Endothelial cell of umbilical vein (primary cell): ENCODE data around the gene SMAD3. TPM values are rescaled to one million over a fixed set of nuclear protein-coding genes. Genes with fewer than 3 reads are reported as not detected.

Experiments
- BruUV-seq: library from RNA; stranded (reverse); fragments of 400-500 nt; replicated peaks from 2 replicates; lab custom pipeline; 2021; lab: Mats Ljungman, UMichigan
- CTCF ChIA-PET: fragments of 300-600, 350-600 bp; sonication (Branson Sonifier 250); formaldehyde crosslinking; loops from one replicate; lab custom pipeline; 2021; ENCODE audit warnings: antibody characterized with exemption, inconsistent platforms; lab: Charles Lee
- POLR2A ChIA-PET: fragments of 300-600, 350-600 bp; sonication (Branson Sonifier 250); formaldehyde crosslinking; loops from one replicate; lab custom pipeline; 2021; ENCODE audit warnings: antibody characterized with exemption, inconsistent platforms; lab: Charles Lee
- DNase-seq: peaks from one replicate; pipeline ENCODE4 v3.0.0-alpha.2; 2011; ENCODE audit warnings: low read depth, low spot score
- FAIRE-seq: peaks from 2 replicates; lab custom pipeline; 2011; peaks lifted over from hg19 to GRCh38; lab: Jason Lieb, UNC
- H2AFZ ChIP-seq: 2 replicates; pipeline ENCODE4 v1.6.0; 2012; ENCODE audit warnings: low read depth, low read length, control low read depth, inconsistent platforms
- H3K27ac ChIP-seq: 2 replicates; pipeline ENCODE4 v1.5.1; 2011; ENCODE audit warnings: low read depth, mild to moderate bottlenecking, control low read depth, low read length, moderate library complexity; ENCODE audit not compliant: insufficient read depth
- H3K27me3 ChIP-seq, 2 experiments: 2 replicates each; pipeline versions ENCODE4 v1.6.0 to v1.6.1; 2011; ENCODE audit warnings: low read length in 2 of 2, mixed read lengths in 1 of 2; ENCODE audit not compliant: control insufficient read depth in 2 of 2, insufficient read depth in 2 of 2
- H3K36me3 ChIP-seq, 2 experiments: 2 replicates in 1 of 2; 3 replicates in 1 of 2; pipeline ENCODE4 v1.5.1; 2011; ENCODE audit warnings: low read length in 2 of 2, mild to moderate bottlenecking in 1 of 2, moderate library complexity in 1 of 2; ENCODE audit not compliant: control insufficient read depth in 2 of 2, insufficient read depth in 2 of 2; ENCODE audit errors: extremely low read depth in 1 of 2
- H3K4me1 ChIP-seq: 3 replicates; pipeline ENCODE4 v1.5.1; 2011; ENCODE audit warnings: mild to moderate bottlenecking, low read length; ENCODE audit not compliant: control insufficient read depth, insufficient read depth; ENCODE audit errors: extremely low read depth
- H3K4me2 ChIP-seq: 2 replicates; pipeline ENCODE4 v1.6.1; 2011; ENCODE audit warnings: low read length, control low read depth, mixed read lengths; ENCODE audit not compliant: insufficient read depth
- H3K4me3 ChIP-seq, 3 experiments: fragments of 200-600 bp in 1 of 3; sonication (generic), shearing (Covaris generic) in 1 of 3; replicated peaks in 1 of 3; 2 replicates each; pipeline ENCODE4 v1.5.1; 2011 to 2016; ENCODE audit warnings: control low read depth in 3 of 3, low read length in 3 of 3, mild to moderate bottlenecking in 2 of 3, inconsistent platforms in 1 of 3, low read depth in 1 of 3, moderate library complexity in 1 of 3; ENCODE audit not compliant: insufficient read depth in 1 of 3
- H3K79me2 ChIP-seq: 2 replicates; pipeline ENCODE4 v1.6.0; 2012; ENCODE audit warnings: low read length, inconsistent platforms; ENCODE audit not compliant: control insufficient read depth, insufficient read depth
- H3K9ac ChIP-seq: replicated peaks from 2 replicates; pipeline ENCODE3; 2011; ENCODE audit warnings: low read length, control low read depth; ENCODE audit not compliant: insufficient read depth; ENCODE audit errors: extremely low read depth
- H3K9me1 ChIP-seq: replicated peaks from 3 replicates; pipeline ENCODE4 v1.6.0; 2011; ENCODE audit warnings: mild to moderate bottlenecking, low read length; ENCODE audit not compliant: control insufficient read depth, insufficient read depth; ENCODE audit errors: extremely low read depth
- H3K9me3 ChIP-seq: replicated peaks from 2 replicates; pipeline ENCODE4 v1.5.1; 2012; ENCODE audit warnings: low read length, inconsistent platforms; ENCODE audit not compliant: control insufficient read depth, insufficient read depth
- H4K20me1 ChIP-seq: replicated peaks from 2 replicates; pipeline ENCODE3; 2011; ENCODE audit warnings: mild to moderate bottlenecking, low read length; ENCODE audit not compliant: control insufficient read depth, insufficient read depth; ENCODE audit errors: extremely low read depth
- EZH2 ChIP-seq: IDR thresholded peaks from 2 replicates; pipeline ENCODE4 v1.6.1; 2012; ENCODE audit warnings: borderline replicate concordance, low read depth, mild to moderate bottlenecking, moderate library complexity, low read length, inconsistent platforms; ENCODE audit not compliant: severe bottlenecking
- FOS ChIP-seq: IDR thresholded peaks from 2 replicates; pipeline ENCODE4 v1.6.1; 2011; ENCODE audit warnings: mild to moderate bottlenecking, low read length, moderate library complexity, borderline replicate concordance; ENCODE audit not compliant: insufficient read depth
- GATA2 ChIP-seq: IDR thresholded peaks from 2 replicates; pipeline ENCODE4 v1.7.0; 2011; ENCODE audit warnings: low read depth, mild to moderate bottlenecking, moderate library complexity, mixed read lengths, low read length; ENCODE audit not compliant: insufficient read length, insufficient read depth
- JUN ChIP-seq: IDR thresholded peaks from 2 replicates; pipeline ENCODE4 v1.6.1; 2011; ENCODE audit warnings: borderline replicate concordance, low read depth; ENCODE audit not compliant: insufficient read length, insufficient read depth
- MYC ChIP-seq: IDR thresholded peaks from one replicate; pipeline ENCODE4 v1.6.1; 2011; ENCODE audit warnings: mild to moderate bottlenecking, low read depth, low read length
- POLR2A ChIP-seq: IDR thresholded peaks from 2 replicates; pipeline ENCODE4 v1.6.1; 2012; ENCODE audit warnings: low read depth, mild to moderate bottlenecking, control low read depth, low read length
- POLR2AphosphoS5 ChIP-seq: IDR thresholded peaks from 2 replicates; pipeline ENCODE4 v1.6.1; 2012; ENCODE audit warnings: low read depth, mild to moderate bottlenecking, control low read depth, low read length, moderate library complexity; ENCODE audit not compliant: insufficient read depth
- dilution Hi-C: fragments of 300-500 bp; cut with MboI; formaldehyde crosslinking; loops from one replicate; pipeline ENCODE4 v1.15.0; 2019; ENCODE audit warnings: low sequenced_read_pairs; ENCODE audit not compliant: extremely low pct_ligation_motif_present
- intact Hi-C: fragments of 100-400 bp; cut with micrococcal nuclease; formaldehyde crosslinking; loops from one replicate; pipeline ENCODE4 v1.10.0; 2022
- polyA plus RNA-seq, 4 experiments: library from polyadenylated mRNA; depleted of rRNA in 3 of 4; stranded (reverse) in 3 of 4; unstranded in 1 of 4; fragments of >200 nt; gene quantifications; 2 replicates each; pipeline versions ENCODE4 v1.2.1 to v1.2.3, GENCODE V29; 2011 to 2012; ENCODE audit warnings: missing spikeins in 1 of 4
- total RNA-seq: library from RNA; stranded (reverse); gene quantifications from 2 replicates; pipeline ENCODE4 v1.2.3, GENCODE V29; 2021
- TF ChIP-seq, protein P1 (sequence below): IDR thresholded peaks from 2 replicates; pipeline ENCODE4 v1.6.1; 2011; ENCODE audit not compliant: insufficient read depth, insufficient read length
- TF ChIP-seq, protein P2 (sequence below), 2 donors: IDR thresholded peaks; 1 replicate in 1 of 2; 2 replicates in 1 of 2; pipeline ENCODE4 v1.5.1; 2011; ENCODE audit warnings: low read length in 2 of 2, mild to moderate bottlenecking in 2 of 2, moderate library complexity in 2 of 2, control low read depth in 1 of 2, inconsistent platforms in 1 of 2, low read depth in 1 of 2; ENCODE audit not compliant: insufficient read depth in 1 of 2; ENCODE audit errors: extremely low read depth in 1 of 2

Gene SMAD3
- total and polyA plus RNA-seq, 2 donors (not counting 3 experiments of a cell fraction or from before 2014, with no cell fraction given): 56.4 to 88.2 TPM

DNA sequence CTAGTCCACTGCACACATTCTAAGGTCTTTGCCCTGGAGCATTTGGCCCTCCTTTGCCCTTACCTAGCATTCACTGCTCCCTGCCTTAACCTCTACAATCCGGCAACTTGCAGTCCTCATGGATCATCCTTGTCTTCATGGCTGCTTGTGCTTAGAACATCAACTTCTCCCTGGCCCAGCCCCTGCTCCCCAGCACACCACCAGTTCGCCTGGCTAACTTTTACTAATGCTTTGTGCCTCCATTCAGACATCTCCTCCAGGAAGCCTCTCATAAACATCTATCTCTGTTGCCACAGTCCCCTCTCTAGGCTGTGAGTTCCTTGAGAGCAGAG is 131.9 kb downstream of the SMAD3 start:
- H3K9me1 ChIP-seq: no peaks in the 10 kb centered on the region
- POLR2A ChIA-PET: no interaction called here
- H3K4me1 ChIP-seq: peaks cover 20% of the 10 kb centered on the region
- dilution Hi-C loops (no loop called here), intact Hi-C loops (loop anchor here (5.0 kb wide), 1 partner anchor 250 kb away; no protein-coding TSS in a partner anchor)
- FAIRE-seq (no peak), DNase-seq (no peak)
- no peak for TF ChIP-seq EZH2
- TF ChIP-seq POLR2AphosphoS5: no peak
- TF ChIP-seq GATA2: no peak
- TF ChIP-seq, protein P1, sequence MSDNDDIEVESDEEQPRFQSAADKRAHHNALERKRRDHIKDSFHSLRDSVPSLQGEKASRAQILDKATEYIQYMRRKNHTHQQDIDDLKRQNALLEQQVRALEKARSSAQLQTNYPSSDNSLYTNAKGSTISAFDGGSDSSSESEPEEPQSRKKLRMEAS: no peak
- TF ChIP-seq POLR2A: no peak
- TF ChIP-seq JUN: no peak
- no peak for TF ChIP-seq MYC
- TF ChIP-seq FOS: no peak
- TF ChIP-seq, protein P2, sequence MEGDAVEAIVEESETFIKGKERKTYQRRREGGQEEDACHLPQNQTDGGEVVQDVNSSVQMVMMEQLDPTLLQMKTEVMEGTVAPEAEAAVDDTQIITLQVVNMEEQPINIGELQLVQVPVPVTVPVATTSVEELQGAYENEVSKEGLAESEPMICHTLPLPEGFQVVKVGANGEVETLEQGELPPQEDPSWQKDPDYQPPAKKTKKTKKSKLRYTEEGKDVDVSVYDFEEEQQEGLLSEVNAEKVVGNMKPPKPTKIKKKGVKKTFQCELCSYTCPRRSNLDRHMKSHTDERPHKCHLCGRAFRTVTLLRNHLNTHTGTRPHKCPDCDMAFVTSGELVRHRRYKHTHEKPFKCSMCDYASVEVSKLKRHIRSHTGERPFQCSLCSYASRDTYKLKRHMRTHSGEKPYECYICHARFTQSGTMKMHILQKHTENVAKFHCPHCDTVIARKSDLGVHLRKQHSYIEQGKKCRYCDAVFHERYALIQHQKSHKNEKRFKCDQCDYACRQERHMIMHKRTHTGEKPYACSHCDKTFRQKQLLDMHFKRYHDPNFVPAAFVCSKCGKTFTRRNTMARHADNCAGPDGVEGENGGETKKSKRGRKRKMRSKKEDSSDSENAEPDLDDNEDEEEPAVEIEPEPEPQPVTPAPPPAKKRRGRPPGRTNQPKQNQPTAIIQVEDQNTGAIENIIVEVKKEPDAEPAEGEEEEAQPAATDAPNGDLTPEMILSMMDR (IDR thresholded peaks at IDR 0.05; ENCODE audit: extremely low read depth in 1 of 2, insufficient read depth in 1 of 2, low read depth in 1 of 2, low read length in 2 of 2): no peak
- no peak overlapping the region for H3K9ac ChIP-seq
- no peak overlapping the region for H2AFZ ChIP-seq
- peaks cover 8 to 9% of the 10 kb centered on the region in 2 experiments for H3K36me3 ChIP-seq
- H3K27ac ChIP-seq: no peak overlapping the region
- H3K4me2 ChIP-seq: no peak overlapping the region
- no peak overlapping the region for H3K4me3 ChIP-seq
- no peaks in the 10 kb centered on the region for H4K20me1 ChIP-seq
- H3K9me3 ChIP-seq: no peaks in the 10 kb centered on the region
- H3K79me2 ChIP-seq: no peaks in the 10 kb centered on the region
- no TSS peak for BruUV-seq
- CTCF ChIA-PET: interaction anchor here (1.1 to 1.4 kb wide), 3 partner anchors 14 to 251 kb away, joined by 3 to 4 read pairs (median 4); no protein-coding TSS in a partner anchor
- H3K27me3 ChIP-seq: no peaks in the 10 kb centered on the region
